ENCODE data around the gene ATP10A. TPM values are rescaled to one million over a fixed set of nuclear protein-coding genes. Genes with fewer than 3 reads are reported as not detected.

ATP10A gene
- total RNA-seq, 1 donor from 2014 or later, result not detected

DNA sequence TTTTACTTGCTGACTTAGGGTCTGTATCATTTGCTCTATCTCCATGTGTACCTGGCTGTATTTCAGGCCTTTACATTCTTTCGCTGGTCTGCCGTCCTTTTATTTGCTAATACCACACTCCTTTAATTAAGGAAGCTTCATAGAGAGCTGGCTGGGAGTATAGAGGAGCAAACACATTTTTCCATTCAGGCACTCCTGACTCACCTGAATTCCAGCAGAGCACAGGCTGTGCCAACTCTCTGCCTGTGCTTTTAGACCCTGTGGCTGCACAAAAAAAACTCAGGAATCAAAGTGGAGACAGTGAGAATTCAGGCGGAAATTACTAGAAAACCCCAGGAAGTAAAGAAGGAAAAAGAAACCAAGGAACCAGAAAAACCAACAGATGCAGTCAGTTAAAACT lies 29.0 kb upstream of the ATP10A start:
- no peak for DNase-seq
- Mint-ChIP-seq H3K36me3 (ENCODE audit: unreplicated experiment) (no peaks in the 10 kb centered on the region), H3K27ac (ENCODE audit: unreplicated experiment) (no peak overlapping the region), H3K4me1 (ENCODE audit: low read depth, unreplicated experiment) (no peaks in the 10 kb centered on the region), H3K4me3 (ENCODE audit: unreplicated experiment) (no peak overlapping the region), H3K9me3 (ENCODE audit: unreplicated experiment) (no peaks in the 10 kb centered on the region), H3K27me3 (ENCODE audit: unreplicated experiment) (peaks cover 4% of the 10 kb centered on the region)
- TF ChIP-seq, protein P1, sequence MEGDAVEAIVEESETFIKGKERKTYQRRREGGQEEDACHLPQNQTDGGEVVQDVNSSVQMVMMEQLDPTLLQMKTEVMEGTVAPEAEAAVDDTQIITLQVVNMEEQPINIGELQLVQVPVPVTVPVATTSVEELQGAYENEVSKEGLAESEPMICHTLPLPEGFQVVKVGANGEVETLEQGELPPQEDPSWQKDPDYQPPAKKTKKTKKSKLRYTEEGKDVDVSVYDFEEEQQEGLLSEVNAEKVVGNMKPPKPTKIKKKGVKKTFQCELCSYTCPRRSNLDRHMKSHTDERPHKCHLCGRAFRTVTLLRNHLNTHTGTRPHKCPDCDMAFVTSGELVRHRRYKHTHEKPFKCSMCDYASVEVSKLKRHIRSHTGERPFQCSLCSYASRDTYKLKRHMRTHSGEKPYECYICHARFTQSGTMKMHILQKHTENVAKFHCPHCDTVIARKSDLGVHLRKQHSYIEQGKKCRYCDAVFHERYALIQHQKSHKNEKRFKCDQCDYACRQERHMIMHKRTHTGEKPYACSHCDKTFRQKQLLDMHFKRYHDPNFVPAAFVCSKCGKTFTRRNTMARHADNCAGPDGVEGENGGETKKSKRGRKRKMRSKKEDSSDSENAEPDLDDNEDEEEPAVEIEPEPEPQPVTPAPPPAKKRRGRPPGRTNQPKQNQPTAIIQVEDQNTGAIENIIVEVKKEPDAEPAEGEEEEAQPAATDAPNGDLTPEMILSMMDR (IDR thresholded peaks at IDR 0.05; ENCODE audit: partially characterized antibody, unreplicated experiment), result no peak

DNA sequence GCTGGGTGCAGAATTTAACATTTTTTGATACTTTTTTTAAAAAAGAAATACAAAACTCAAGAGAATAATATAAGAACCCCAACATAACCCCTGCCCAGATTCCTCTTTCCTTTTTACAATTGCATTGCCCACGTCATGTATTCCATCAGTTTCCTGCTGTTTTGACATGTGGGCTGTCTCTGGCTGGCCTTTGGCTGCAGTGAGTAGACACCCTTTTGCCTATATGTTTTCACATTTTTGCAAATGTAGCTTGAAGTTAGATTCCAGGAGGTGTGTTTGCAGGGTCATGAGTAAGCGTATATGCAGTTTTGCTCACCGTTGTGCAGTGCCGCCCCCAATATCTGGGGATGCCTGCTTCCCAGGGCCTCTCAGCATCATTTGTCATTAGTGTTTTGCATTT lies 28.0 kb upstream of the ATP10A start:
- H3K27ac Mint-ChIP-seq (ENCODE audit: unreplicated experiment), result no peak overlapping the region
- TF ChIP-seq, protein P1 (IDR thresholded peaks at IDR 0.05; ENCODE audit: partially characterized antibody, unreplicated experiment), result no peak
- H3K9me3 Mint-ChIP-seq (ENCODE audit: unreplicated experiment), result peaks cover under 1% of the 10 kb centered on the region
- peaks cover 7% of the 10 kb centered on the region for H3K27me3 Mint-ChIP-seq (ENCODE audit: unreplicated experiment)
- no peak for DNase-seq
- no peaks in the 10 kb centered on the region for H3K36me3 Mint-ChIP-seq (ENCODE audit: unreplicated experiment)
- no peaks in the 10 kb centered on the region for H3K4me1 Mint-ChIP-seq (ENCODE audit: low read depth, unreplicated experiment)
- no peak overlapping the region for H3K4me3 Mint-ChIP-seq (ENCODE audit: unreplicated experiment)

DNA sequence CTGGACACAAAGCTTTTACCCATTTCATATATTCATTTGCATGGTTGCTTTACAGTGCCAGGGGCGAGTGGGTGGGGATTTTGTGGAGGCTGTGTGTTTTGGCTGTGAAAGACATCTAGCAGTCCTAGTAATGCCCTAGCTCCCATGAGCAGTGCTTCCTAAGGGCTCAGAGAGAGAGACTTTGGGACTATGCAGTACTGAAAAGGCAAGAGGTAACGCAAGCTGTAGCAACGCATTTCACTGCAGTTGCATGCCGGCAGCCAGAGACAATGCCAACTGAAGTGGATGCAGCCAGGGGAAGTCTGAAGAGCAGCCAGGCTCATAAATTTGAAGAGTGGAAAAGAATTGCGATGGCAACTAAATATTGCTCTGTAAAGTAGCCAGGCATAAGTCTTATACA lies 27.4 kb upstream of the ATP10A start:
- Mint-ChIP-seq H3K36me3 (ENCODE audit: unreplicated experiment) (no peaks in the 10 kb centered on the region), H3K4me1 (ENCODE audit: low read depth, unreplicated experiment) (no peaks in the 10 kb centered on the region), H3K27ac (ENCODE audit: unreplicated experiment) (no peak overlapping the region), H3K27me3 (ENCODE audit: unreplicated experiment) (peaks cover 6% of the 10 kb centered on the region), H3K9me3 (ENCODE audit: unreplicated experiment) (peaks cover 2% of the 10 kb centered on the region), H3K4me3 (ENCODE audit: unreplicated experiment) (no peak overlapping the region)
- TF ChIP-seq, protein P1 (IDR thresholded peaks at IDR 0.05; ENCODE audit: partially characterized antibody, unreplicated experiment), result no peak
- no peak for DNase-seq

DNA sequence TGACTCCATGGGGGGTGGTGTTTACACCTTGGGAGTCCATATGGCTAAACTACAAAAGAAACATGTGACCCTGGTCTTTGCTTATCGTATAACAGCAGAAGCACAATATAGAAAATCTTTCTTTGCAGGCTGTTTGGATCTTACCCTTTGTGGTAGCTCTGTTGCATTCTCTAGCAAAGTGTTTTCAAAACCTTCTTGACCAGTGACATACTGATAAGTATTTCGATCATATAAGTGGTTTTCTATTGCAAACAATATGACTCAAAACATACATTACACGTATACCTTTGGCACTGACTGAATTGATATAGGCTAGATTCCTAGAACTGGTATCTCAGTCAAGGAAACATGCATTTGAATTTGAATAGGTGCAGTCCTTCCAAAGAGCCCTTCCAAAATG lies 24.7 kb upstream of the ATP10A start:
- Mint-ChIP-seq H3K9me3 (ENCODE audit: unreplicated experiment) (peaks cover 4% of the 10 kb centered on the region), H3K27me3 (ENCODE audit: unreplicated experiment) (peaks cover 6% of the 10 kb centered on the region), H3K4me1 (ENCODE audit: low read depth, unreplicated experiment) (no peaks in the 10 kb centered on the region), H3K4me3 (ENCODE audit: unreplicated experiment) (no peak overlapping the region), H3K36me3 (ENCODE audit: unreplicated experiment) (peaks cover 4% of the 10 kb centered on the region), H3K27ac (ENCODE audit: unreplicated experiment) (no peak overlapping the region)
- DNase-seq, result no peak
- TF ChIP-seq, protein P1 (IDR thresholded peaks at IDR 0.05; ENCODE audit: partially characterized antibody, unreplicated experiment), result no peak

DNA sequence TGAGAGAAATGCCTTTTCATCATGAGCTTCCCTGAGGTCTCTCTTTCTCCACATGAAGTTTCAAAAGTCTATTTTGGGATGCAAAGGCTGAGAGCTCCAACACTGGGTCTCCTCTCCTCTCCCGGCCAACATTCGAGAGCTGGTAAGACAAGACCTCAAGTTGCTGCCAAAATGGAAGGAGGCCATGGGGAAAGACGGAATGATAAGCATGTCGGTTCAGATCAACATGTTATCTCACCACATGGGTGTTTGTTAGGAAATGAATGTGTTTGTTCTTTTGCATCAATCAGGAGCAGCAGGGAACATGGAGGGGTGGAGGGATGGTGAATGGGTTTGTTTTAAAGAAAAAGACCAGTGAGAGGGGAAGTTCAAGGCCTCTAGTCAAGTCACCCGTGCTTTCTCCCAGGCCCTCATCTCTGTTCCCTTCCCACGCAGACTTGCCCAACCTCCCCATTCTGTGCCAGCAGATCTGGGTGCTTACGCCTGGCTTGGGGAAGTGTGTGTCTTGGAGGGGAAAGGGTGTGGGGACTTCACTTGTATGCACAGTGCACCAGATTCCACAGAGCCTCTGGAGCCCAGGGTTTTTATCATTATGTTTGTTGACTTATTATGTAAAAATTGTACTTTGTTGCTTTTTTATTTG lies 23.5 kb upstream of the ATP10A start:
- peaks cover 4% of the 10 kb centered on the region for H3K36me3 Mint-ChIP-seq (ENCODE audit: unreplicated experiment)
- H3K4me1 Mint-ChIP-seq (ENCODE audit: low read depth, unreplicated experiment), result no peaks in the 10 kb centered on the region
- no peak overlapping the region for H3K27ac Mint-ChIP-seq (ENCODE audit: unreplicated experiment)
- TF ChIP-seq, protein P1 (IDR thresholded peaks at IDR 0.05; ENCODE audit: partially characterized antibody, unreplicated experiment), result no peak
- peaks cover 6% of the 10 kb centered on the region for H3K27me3 Mint-ChIP-seq (ENCODE audit: unreplicated experiment)
- no peak for DNase-seq
- H3K4me3 Mint-ChIP-seq (ENCODE audit: unreplicated experiment), result no peak overlapping the region
- H3K9me3 Mint-ChIP-seq (ENCODE audit: unreplicated experiment), result peaks cover 4% of the 10 kb centered on the region

Measured in glutamatergic neuron (in vitro differentiated cells).